Putamen (tissue), 1 donor: ENCODE data around the gene PAEP.
"Not testable (repeated sequence)": the region's sequence is repeated elsewhere in the genome, so short reads cannot be mapped to it uniquely, and the experiment has no call there.

Experiments used
- DNase-seq: peaks from one replicate; pipeline ENCODE4 v3.0.0-alpha.2; 2016; ENCODE audit warnings: low spot score

The PAEP gene

GRCh38 chr9:135561391-135562234, at the start of gene PAEP:
PAEP (plus strand) TSS chr9:135561756.
- DNase-seq, result no peak

DNA sequence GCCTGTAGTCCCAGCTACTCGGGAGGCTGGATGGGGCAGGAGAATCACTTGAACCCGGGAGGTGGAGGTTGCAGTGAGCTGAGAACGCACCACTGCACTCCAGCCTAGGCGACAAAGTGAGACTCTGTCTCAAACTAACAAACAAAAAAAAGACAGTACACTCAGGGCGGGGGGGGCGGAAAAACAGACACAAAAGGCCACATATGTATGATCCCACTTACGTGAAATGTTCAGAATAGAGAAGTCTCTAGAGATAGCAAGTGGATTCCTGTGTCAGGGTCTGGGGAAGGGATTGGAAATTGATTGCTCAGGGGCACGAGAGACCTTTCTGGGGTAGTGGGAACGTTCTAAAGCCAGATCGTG, 49.3 kb upstream of the PAEP start:
- no peak for DNase-seq

DNA sequence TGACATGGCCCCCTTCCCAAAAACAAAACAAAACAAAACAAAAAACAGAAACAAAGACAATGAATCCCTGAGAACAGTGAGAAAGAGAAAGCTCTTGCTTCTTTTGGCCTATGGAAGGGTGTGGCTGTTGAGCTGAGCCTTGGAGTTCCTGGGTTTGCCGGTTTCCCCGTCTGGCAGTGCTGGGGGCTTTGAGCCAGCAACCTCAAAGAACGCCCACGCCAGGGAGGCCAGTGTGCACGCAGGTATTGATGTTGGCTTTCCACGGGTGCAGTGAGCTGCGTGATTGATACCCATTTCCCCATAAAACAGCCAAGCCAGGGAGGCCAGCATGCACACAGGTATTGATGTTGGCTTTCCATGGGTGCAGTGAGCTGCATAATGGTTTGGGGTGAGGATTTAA, 48.7 kb upstream of the PAEP start:
- no peak for DNase-seq

DNA sequence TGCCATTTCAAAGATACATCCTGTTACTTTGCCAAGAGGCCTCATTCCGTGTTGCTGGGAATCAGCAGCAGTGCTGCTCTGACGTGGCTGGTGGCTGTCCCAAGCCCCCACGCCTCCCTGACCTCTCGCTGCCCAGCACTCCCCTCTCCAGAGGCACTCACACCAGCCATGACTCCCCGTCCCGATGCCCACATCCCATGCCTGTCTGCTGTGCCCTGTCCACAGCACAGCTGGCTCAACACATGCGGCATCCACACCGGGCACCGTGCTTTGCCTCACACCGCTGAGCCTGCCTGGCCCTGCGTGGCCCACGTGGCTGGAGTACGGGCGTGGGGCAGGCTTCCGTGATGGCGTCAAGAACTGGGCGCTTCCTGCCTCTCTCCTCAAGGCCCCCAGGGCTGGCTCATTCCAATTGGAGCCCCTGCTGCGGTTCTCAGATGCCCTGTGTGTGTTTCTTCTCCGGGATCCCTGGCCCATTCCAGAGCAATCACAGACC, 48.2 kb upstream of the PAEP start:
- DNase-seq, result no peak

GRCh38 chr9:135513906-135514305, 47.6 kb upstream of the PAEP start:
- DNase-seq, result not testable (repeated sequence)

DNA sequence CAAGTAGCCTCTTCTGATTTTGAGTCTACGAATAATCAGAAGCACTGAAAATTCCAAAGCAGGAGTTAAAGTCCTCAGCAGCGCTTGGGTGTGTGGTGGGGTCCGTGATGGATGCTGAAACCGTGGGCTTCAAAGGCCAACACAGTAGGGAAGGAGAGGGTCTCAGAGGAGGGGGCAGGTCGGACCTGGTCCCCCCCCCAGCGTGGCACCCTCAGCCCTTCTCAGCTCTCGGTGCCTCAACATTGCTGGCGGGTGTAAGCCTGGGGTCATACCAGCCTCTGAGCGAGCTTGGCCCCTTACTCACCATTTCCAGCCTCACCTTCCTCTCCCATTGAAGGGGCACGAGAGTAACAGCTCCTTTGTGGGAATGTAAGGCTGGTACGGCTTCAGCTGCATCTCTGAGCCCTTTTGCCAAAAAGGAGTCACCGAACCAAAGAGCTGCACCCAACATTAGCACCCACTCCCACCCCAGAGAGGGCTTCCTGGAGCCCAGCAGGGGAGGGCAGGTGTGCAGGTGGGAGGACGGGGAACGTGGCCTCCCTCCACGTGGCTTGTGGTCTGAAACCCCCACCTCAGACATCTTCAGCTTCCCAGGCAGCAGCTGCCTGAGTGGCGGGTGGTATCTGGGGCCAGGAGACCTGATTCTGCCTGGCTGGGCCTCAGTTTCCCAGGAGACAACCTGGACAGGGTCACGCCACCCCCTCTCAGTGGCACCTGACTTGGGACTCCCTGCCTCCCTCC, 47.0 kb upstream of the PAEP start:
- DNase-seq, result no peak

DNA sequence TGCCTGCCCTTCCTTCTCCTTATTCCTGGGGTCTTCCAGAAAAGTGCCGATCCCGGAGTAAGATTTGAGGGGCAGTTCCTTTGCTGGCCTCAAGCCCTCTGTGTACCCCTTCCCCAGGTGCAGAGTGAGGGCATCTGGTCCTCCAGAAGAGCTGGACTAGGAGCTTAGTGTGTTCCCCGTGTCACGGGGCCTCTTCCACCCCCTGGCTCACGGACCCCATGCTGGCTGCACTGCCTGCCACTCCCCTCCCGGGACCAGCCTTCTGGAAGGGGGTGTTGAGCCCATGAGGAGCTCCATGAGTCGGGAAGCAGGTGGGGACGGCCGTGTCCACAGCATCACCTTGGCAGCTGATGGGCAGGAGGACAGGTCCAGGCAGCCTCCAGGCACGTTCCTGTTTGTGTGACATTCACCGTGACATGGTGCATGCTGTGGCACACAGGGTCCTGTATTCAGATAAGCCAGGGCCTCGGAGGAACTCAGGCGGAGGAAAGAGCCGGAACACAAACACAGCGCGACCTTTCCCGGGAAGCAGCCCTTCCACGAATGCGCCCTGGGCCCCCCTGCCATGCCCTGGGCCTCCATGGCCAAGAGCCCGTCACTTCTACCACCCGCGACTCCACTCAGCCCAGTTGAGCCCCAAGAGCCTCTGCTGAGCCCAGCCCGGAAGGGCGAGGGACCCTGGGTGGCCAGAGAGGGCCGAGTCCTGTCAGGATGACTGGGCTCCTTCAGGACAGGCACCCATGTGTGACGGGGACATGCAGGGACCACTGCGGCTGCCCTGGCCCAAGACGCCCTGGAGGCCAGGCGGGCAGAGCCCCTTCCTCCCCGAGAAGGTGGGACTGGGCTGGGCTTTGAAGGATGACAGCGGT, 46.2 kb upstream of the PAEP start:
- no peak for DNase-seq

- DNase-seq, result no peak
Observed at GRCh38 chr9:135516132-135516860, 45.3 kb upstream of the PAEP start.

- DNase-seq, result no peak
Observed at GRCh38 chr9:135517407-135517822, 44.1 kb upstream of the PAEP start.

DNA sequence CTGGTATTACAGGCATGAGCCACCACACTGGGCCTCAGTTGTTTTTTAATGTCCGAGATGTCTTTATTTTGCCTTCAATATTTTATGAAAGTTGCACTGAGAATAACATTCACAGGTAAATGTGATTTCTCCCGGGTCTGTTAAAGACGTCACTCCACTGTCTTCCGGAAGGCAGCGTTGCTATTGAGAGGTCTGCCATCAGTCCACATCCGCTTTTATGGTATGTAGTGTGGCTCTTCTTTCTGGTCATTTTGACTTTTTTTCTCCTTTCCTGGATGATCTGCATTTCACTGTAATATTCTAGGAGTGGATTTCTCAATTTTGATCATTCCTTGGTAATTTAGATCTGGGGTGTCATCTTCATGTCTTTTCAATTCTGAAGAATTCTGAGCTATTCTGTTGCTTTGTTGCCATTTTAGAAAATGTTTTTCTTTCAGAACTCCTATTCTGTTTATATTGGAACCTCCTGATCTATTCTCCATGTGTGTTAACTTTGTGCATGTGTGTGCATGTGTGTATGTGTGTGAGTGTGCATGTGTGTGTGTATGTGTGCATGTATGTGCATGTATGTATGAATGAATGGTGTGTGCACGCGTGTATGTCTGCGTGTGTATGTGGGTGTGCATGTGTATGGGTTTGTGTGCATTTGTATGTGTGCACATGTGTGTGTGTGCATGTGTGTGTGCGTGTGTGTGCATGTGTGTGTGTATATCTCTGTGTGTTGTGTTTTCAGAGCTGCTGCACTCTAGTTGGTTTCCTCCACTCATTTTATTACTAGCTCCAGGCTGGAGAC, 42.2 kb upstream of the PAEP start:
- DNase-seq, result no peak

GRCh38 chr9:135520916-135521607, 40.5 kb upstream of the PAEP start, which contains the start of gene LCN1:
LCN1 (plus strand) TSS chr9:135521440; CDS start chr9:135521498, 58 bp downstream.
- DNase-seq, result no peak

DNA sequence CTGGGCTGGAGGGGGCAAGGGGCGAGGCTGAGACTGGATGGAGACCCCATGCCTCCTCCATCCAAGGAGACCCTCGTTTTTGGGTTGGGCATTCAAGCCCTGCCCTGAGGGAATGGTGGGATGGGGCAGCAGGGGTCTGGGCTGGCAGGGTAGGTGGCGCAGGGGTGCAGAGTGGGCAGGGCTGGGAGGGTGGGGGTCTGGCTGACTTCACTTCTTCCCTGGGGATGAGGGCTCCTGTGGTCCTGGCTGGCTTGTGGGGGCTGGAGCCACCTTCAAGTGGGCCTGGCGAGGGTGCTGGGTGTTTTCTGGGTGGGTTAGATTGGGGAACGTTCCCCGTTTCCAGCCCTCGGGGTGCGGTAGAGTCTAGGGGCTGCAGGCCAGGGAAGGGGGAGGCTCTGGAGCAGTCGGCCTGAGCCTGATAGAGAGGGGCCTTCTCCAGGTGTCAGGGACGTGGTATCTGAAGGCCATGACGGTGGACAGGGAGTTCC, 39.9 kb upstream of the PAEP start:
- no peak for DNase-seq

GRCh38 chr9:135522137-135522877, 39.2 kb upstream of the PAEP start:
- DNase-seq, result no peak

DNA sequence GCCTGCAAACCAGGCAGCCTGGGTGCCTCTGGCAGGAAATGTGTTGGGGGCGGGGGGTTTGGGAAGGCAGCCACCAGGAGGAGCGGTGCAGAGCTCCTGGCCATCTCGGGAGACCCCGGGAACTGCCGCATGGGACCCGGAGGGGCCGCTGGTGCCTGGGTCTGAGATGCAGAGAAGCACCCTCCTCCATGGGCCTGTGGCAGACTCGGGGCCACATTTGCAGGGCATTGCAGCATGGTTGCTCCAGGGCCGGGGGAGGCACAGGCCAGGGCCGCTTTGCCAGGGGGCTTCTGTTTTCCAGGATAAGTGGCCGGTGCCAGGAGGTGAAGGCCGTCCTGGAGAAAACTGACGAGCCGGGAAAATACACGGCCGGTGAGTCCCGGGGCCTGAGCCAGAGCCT, 38.6 kb upstream of the PAEP start:
- DNase-seq, result no peak

DNA sequence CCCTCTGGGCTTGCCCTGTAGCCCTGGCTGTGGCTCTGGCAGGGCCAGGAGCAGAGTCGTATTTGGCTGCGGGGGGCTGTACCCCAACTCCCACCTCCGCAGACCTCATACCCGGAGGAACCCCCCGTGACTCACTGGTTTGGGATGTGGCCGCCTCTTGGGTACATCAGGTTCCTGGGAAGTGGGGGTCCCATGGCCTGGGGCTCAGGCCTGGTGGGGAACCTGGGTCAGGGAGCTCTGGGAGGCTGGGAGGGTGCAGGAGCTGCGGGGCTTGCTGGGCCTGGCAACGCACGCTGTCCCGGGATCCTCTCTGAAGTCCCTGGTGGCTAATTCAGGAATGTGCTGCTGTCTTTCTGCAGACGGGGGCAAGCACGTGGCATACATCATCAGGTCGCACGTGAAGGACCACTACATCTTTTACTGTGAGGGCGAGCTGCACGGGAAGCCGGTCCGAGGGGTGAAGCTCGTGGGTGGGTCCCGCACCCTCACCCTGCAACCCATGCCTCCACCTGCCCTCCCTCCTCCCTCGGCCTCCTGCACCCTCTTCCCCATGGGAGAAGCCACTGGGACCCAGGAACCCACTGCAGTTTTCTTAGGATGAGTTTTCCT, 37.9 kb upstream of the PAEP start:
- DNase-seq, result no peak

- DNase-seq, result no peak
Observed at GRCh38 chr9:135524130-135524861, 37.3 kb upstream of the PAEP start.

DNA sequence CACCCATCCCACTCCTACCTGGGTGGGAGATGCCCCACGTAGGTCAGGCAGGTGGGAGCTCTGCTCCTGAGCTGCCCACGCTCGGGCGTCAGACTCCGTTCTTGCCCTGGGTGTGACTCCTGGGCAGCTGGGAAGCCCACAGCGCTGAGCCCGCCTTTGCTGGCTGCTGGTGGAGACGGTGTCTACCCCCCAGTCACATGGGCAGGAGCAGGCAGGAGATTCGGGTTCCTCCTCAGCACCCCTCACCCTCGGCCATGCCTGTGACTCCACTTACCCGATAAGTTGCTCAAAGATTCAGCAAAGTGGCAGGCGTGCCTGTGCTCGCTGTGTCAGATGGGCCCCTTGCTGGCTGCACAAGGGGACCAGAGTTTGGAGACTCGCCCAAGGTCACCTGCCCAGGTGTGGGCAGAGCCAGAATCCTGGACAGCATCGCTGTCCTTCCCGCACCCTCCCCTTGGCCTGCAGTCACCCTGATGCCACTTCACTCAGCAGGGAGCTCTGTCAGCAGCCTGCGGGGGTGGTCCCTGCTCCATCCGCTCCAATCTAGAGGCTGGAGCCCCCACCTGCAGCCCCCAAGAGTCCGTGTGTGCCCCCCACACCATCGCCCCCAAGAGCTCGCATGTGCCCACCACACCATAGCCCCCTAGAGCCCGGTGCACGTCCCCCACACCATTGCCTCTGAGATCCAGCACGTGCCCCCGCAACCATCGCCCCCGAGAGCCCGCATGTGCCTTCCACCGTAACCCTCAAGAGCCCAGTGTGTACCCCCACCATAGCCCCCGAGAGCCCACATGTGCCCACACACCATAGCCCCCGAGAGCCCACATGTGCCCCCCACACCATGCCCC, 36.1 kb upstream of the PAEP start:
- DNase-seq, result no peak
